H9 (cell line): ENCODE data around the gene MRPS10. TPM values are rescaled to one million over a fixed set of nuclear protein-coding genes. Genes with fewer than 3 reads are reported as not detected.

ENCODE experiments used
- DNase-seq: peaks from one replicate; pipeline ENCODE4 v3.0.0-alpha.2; 2017
- H2AFZ ChIP-seq: one replicate; pipeline ENCODE4 v1.6.1; 2013; ENCODE audit warnings: mild to moderate bottlenecking, low read length, control low read depth, moderate library complexity
- H2AK5ac ChIP-seq: 2 replicates; pipeline ENCODE4 v1.6.1; 2013; ENCODE audit warnings: low read length, control low read depth, mixed read lengths; ENCODE audit not compliant: insufficient read length
- H2BK120ac ChIP-seq: one replicate; pipeline ENCODE4 v1.6.1; 2013; ENCODE audit warnings: low read depth, mild to moderate bottlenecking, low read length, control low read depth, inconsistent platforms; ENCODE audit not compliant: poor library complexity, severe bottlenecking
- H2BK12ac ChIP-seq: 2 replicates; pipeline ENCODE4 v1.6.1; 2013; ENCODE audit warnings: low read length, control low read depth, mixed read lengths, low read depth; ENCODE audit not compliant: insufficient read length
- H2BK15ac ChIP-seq: 2 replicates; pipeline ENCODE4 v1.6.1; 2013; ENCODE audit warnings: low read depth, low read length, control low read depth
- H2BK20ac ChIP-seq: one replicate; pipeline ENCODE4 v1.6.1; 2013; ENCODE audit warnings: low read depth, mild to moderate bottlenecking, low read length, control low read depth, inconsistent platforms; ENCODE audit not compliant: poor library complexity, severe bottlenecking
- H2BK5ac ChIP-seq: 2 replicates; pipeline ENCODE4 v1.6.1; 2013; ENCODE audit warnings: low read length, control low read depth, mixed read lengths; ENCODE audit not compliant: insufficient read length
- H3K14ac ChIP-seq: 2 replicates; pipeline ENCODE4 v1.6.1; 2013; ENCODE audit warnings: low read length, control low read depth; ENCODE audit not compliant: insufficient read depth
- H3K18ac ChIP-seq: 2 replicates; pipeline ENCODE4 v1.6.1; 2013; ENCODE audit warnings: low read depth, mild to moderate bottlenecking, mixed read lengths, low read length, control low read depth; ENCODE audit not compliant: insufficient read length
- H3K23ac ChIP-seq: 2 replicates; pipeline ENCODE4 v1.6.1; 2013; ENCODE audit warnings: low read length, control low read depth, mixed read lengths, low read depth; ENCODE audit not compliant: insufficient read length
- H3K23me2 ChIP-seq: 2 replicates; pipeline ENCODE4 v1.6.1; 2013; ENCODE audit warnings: low read depth, mild to moderate bottlenecking, mixed read lengths, low read length, control low read depth; ENCODE audit not compliant: insufficient read length, poor library complexity, severe bottlenecking
- H3K27ac ChIP-seq: 2 replicates; pipeline ENCODE4 v1.5.1; 2013; ENCODE audit warnings: low read length, control low read depth, mixed read lengths, low read depth; ENCODE audit not compliant: insufficient read length
- H3K27me3 ChIP-seq: 2 replicates; pipeline ENCODE4 v1.6.1; 2013; ENCODE audit warnings: low read length, control low read depth, inconsistent platforms; ENCODE audit not compliant: insufficient read depth
- H3K4ac ChIP-seq: 2 replicates; pipeline ENCODE4 v1.6.1; 2013; ENCODE audit warnings: low read depth, mild to moderate bottlenecking, control low read depth, inconsistent platforms, low read length, moderate library complexity
- H3K4me1 ChIP-seq: 2 replicates; pipeline ENCODE4 v1.6.1; 2013; ENCODE audit warnings: low read length, control low read depth, inconsistent platforms; ENCODE audit not compliant: insufficient read depth
- H3K4me2 ChIP-seq: 2 replicates; pipeline ENCODE4 v1.6.1; 2013; ENCODE audit warnings: low read length, control low read depth, mixed read lengths; ENCODE audit not compliant: insufficient read length, insufficient read depth
- H3K56ac ChIP-seq: 2 replicates; pipeline ENCODE4 v1.6.1; 2013; ENCODE audit warnings: low read depth, mild to moderate bottlenecking, mixed read lengths, low read length, control low read depth; ENCODE audit not compliant: insufficient read length
- H3K79me1 ChIP-seq: 2 replicates; pipeline ENCODE4 v1.6.1; 2013; ENCODE audit warnings: low read depth, mild to moderate bottlenecking, moderate library complexity, low read length, control low read depth, inconsistent platforms; ENCODE audit not compliant: insufficient read depth, poor library complexity, severe bottlenecking
- H3K79me2 ChIP-seq: 2 replicates; pipeline ENCODE4 v1.6.1; 2013; ENCODE audit warnings: low read length, control low read depth, inconsistent platforms; ENCODE audit not compliant: insufficient read depth
- H3K9ac ChIP-seq: 2 replicates; pipeline ENCODE4 v1.6.1; 2013; ENCODE audit warnings: low read length, control low read depth, mixed read lengths; ENCODE audit not compliant: insufficient read length; ENCODE audit errors: extremely low read depth
- H3K9me3 ChIP-seq: one replicate; pipeline ENCODE4 v1.6.1; 2013; ENCODE audit warnings: low read depth, low read length, inconsistent platforms; ENCODE audit not compliant: control insufficient read depth
- H3T11ph ChIP-seq: one replicate; pipeline ENCODE4 v1.6.1; 2013; ENCODE audit warnings: mild to moderate bottlenecking, low read length, control low read depth, inconsistent platforms
- H4K20me1 ChIP-seq: one replicate; pipeline ENCODE4 v1.6.1; 2013; ENCODE audit not compliant: control insufficient read depth, insufficient read length, insufficient read depth
- H4K5ac ChIP-seq: 2 replicates; pipeline ENCODE4 v1.6.1; 2013; ENCODE audit warnings: low read depth, mild to moderate bottlenecking, mixed read lengths, low read length, control low read depth; ENCODE audit not compliant: insufficient read length
- H4K8ac ChIP-seq: replicated peaks from 2 replicates; pipeline ENCODE4 v1.6.1; 2013; ENCODE audit warnings: low read length, control low read depth, mixed read lengths, low read depth; ENCODE audit not compliant: insufficient read length
- H4K91ac ChIP-seq: 2 replicates; pipeline ENCODE4 v1.6.1; 2013; ENCODE audit warnings: low read depth, mild to moderate bottlenecking, moderate library complexity, mixed read lengths, low read length, control low read depth; ENCODE audit not compliant: insufficient read length
- H3K27ac Mint-ChIP-seq, 3 experiments: 2 replicates in 2 of 3; 3 replicates in 1 of 3; pipeline ENCODE4 v1.8.0; 2020 to 2021; ENCODE audit warnings: mixed read lengths in 3 of 3, mild to moderate bottlenecking in 1 of 3, moderate library complexity in 1 of 3
- H3K27me3 Mint-ChIP-seq: 2 replicates; pipeline ENCODE4 v1.8.0; 2021; ENCODE audit warnings: low read depth, mild to moderate bottlenecking, moderate library complexity, mixed read lengths
- H3K36me3 Mint-ChIP-seq, 3 experiments: 2 replicates in 2 of 3; 3 replicates in 1 of 3; pipeline ENCODE4 v1.8.0; 2020 to 2021; ENCODE audit warnings: low read depth in 3 of 3, mixed read lengths in 3 of 3; ENCODE audit not compliant: insufficient read depth in 1 of 3
- H3K4me1 Mint-ChIP-seq, 2 experiments: 2 replicates each; pipeline ENCODE4 v1.8.0; 2020; ENCODE audit warnings: mixed read lengths in 2 of 2
- H3K4me3 Mint-ChIP-seq, 2 experiments: 2 replicates in 1 of 2; 3 replicates in 1 of 2; pipeline ENCODE4 v1.8.0; 2020 to 2021; ENCODE audit warnings: mild to moderate bottlenecking in 2 of 2, mixed read lengths in 2 of 2, moderate library complexity in 1 of 2
- H3K9me3 Mint-ChIP-seq, 2 experiments: 2 replicates in 1 of 2; 3 replicates in 1 of 2; pipeline ENCODE4 v1.8.0; 2020; ENCODE audit warnings: mild to moderate bottlenecking in 2 of 2, mixed read lengths in 2 of 2, moderate library complexity in 1 of 2
- WGBS: extraction: QIAGEN DNeasy Blood & Tissue Kit; methylation state at CpG from one replicate; pipeline ENCODE4 v1.1.7; 2013; ENCODE audit warnings: missing lambda C conversion rate, low lambda C conversion rate, mixed read lengths; ENCODE audit not compliant: insufficient read length; ENCODE audit errors: extremely low coverage; 5-methylcytosine and 5-hydroxymethylcytosine counted together
- total RNA-seq: library from RNA; stranded (reverse); gene quantifications from 2 replicates; pipeline ENCODE4 v1.2.1, GENCODE V29; 2021
- TF ChIP-seq, protein P1 (sequence below): fragments of 200-600 bp; sonication (generic); conservative IDR thresholded peaks from 3 replicates; pipeline ENCODE4 v1.8.0; 2021; ENCODE audit warnings: antibody characterized with exemption, mild to moderate bottlenecking

MRPS10 gene
- total RNA-seq, 1 experiment from 2014 or later: 33.9 TPM

DNA sequence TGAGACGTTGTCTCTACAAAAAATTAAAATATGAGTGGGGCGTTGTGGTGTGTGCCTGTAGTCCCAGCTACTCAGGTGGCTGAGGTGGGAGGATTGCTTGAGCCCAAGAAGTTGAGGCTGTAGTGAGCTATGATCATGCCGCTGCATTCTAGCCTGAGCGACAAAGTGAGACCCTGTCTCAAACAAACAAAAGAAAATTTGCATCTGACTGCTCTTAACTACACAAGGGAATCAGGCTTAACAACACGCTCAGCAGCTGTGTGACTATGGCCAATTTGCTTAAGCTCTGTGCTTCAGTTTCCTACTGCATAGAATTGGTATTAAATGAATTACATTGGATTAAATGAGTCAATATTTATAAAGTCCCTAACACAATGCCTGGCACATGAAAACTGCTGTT is 24.3 kb upstream of the MRPS10 start:
- H3K9me3 ChIP-seq: no peaks in the 10 kb centered on the region
- H2BK5ac ChIP-seq: no peak overlapping the region
- H3K9ac ChIP-seq: no peak overlapping the region
- Mint-ChIP-seq H3K27me3 (no peaks in the 10 kb centered on the region; the same call in 1 of the 2 replicates), H3K4me1 (peaks cover 35 to 40% of the 10 kb centered on the region in 2 experiments), H3K27ac (peak overlapping the region; percentile 91 to 94 (median 92)), H3K4me3 (peak overlapping the region in 1 of 2 experiments; percentile 33; a peak in 2 of 5 replicates), H3K9me3 (no peaks in the 10 kb centered on the region), H3K36me3 (peaks cover 29 to 59% (median 53%) of the 10 kb centered on the region in 3 experiments; a peak in 6 of 7 replicates)
- no peak overlapping the region for H2BK20ac ChIP-seq
- H4K5ac ChIP-seq: no peak overlapping the region
- H3K27ac ChIP-seq: no peak overlapping the region
- no CpG with 5 or more reads among the region's 5 CpGs for WGBS
- no peak overlapping the region for H2AK5ac ChIP-seq
- H3K56ac ChIP-seq: no peak overlapping the region
- H4K20me1 ChIP-seq: no peaks in the 10 kb centered on the region
- H3K18ac ChIP-seq: peak overlapping the region; percentile 33
- no peak overlapping the region for H4K8ac ChIP-seq
- H2BK15ac ChIP-seq: no peak overlapping the region
- no peaks in the 10 kb centered on the region for H3K79me1 ChIP-seq
- H2BK12ac ChIP-seq: no peak overlapping the region
- no peak overlapping the region for H4K91ac ChIP-seq
- TF ChIP-seq, protein P1, sequence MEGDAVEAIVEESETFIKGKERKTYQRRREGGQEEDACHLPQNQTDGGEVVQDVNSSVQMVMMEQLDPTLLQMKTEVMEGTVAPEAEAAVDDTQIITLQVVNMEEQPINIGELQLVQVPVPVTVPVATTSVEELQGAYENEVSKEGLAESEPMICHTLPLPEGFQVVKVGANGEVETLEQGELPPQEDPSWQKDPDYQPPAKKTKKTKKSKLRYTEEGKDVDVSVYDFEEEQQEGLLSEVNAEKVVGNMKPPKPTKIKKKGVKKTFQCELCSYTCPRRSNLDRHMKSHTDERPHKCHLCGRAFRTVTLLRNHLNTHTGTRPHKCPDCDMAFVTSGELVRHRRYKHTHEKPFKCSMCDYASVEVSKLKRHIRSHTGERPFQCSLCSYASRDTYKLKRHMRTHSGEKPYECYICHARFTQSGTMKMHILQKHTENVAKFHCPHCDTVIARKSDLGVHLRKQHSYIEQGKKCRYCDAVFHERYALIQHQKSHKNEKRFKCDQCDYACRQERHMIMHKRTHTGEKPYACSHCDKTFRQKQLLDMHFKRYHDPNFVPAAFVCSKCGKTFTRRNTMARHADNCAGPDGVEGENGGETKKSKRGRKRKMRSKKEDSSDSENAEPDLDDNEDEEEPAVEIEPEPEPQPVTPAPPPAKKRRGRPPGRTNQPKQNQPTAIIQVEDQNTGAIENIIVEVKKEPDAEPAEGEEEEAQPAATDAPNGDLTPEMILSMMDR: no peak
- H3K4me2 ChIP-seq: no peak overlapping the region
- H3K79me2 ChIP-seq: no peaks in the 10 kb centered on the region
- H3K27me3 ChIP-seq: no peaks in the 10 kb centered on the region
- H3K14ac ChIP-seq: no peak overlapping the region
- peak; percentile 69 for DNase-seq
- H3T11ph ChIP-seq: no peak overlapping the region
- no peak overlapping the region for H3K23ac ChIP-seq
- H3K4me1 ChIP-seq: no peaks in the 10 kb centered on the region; the same call in 1 of the 2 replicates
- H3K4ac ChIP-seq: no peak overlapping the region
- H3K23me2 ChIP-seq: no peaks in the 10 kb centered on the region
- no peak overlapping the region for H2AFZ ChIP-seq
- H2BK120ac ChIP-seq: no peak overlapping the region
